ENCODE results near the gene TMEM30A.

DNA sequence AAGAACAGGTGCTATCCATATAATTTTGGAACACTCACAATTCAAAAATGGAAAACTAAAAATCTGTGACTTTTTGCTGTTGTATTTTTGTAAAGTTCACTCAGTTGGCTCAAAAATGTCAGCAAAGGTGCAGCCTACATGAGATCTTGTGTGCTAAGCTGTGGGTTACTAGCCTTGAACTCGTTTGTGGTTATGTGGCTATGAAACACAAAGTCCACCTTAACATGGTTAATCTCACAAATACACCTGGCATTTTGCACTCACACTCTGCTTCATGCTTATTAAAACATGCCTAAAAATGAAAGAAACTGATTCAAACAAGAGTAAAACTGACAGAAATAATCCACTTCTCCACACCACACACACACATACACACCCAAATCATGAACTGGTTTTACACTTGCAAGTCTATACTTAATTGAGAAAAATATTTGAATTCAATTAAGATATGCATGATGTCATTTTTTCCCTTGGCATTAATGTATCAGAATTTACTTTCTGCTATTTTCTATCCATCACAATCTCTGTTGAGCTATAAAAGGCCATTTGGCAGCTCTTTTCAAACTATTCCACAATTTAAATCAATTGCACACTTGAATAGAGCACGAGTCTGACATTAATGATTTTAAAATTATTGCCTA, 22.9 kb upstream of the TMEM30A start:
- TF ChIP-seq TARDBP (IDR thresholded peaks at IDR 0.05) (no peak), FOXK2 (IDR thresholded peaks at IDR 0.05) (no peak), L3MBTL2 (conservative IDR thresholded peaks at IDR 0.05) (no peak), FOXA1 (IDR thresholded peaks at IDR 0.05) (no peak), SUZ12 (IDR thresholded peaks at IDR 0.05) (no peak), SP1 (IDR thresholded peaks at IDR 0.05) (no peak), CTBP1 (IDR thresholded peaks at IDR 0.05; ENCODE audit: borderline replicate concordance) (no peak), NFRKB (IDR thresholded peaks at IDR 0.05) (no peak), FOXM1 (IDR thresholded peaks at IDR 0.05; ENCODE audit: borderline replicate concordance) (no peak), LEF1 (IDR thresholded peaks at IDR 0.05; ENCODE audit: borderline replicate concordance) (no peak), ELF4 (IDR thresholded peaks at IDR 0.05) (no peak), HDGF (IDR thresholded peaks at IDR 0.05; ENCODE audit: borderline replicate concordance) (no peak), ARNT (IDR thresholded peaks at IDR 0.05) (no peak)
- TF ChIP-seq, protein P1, sequence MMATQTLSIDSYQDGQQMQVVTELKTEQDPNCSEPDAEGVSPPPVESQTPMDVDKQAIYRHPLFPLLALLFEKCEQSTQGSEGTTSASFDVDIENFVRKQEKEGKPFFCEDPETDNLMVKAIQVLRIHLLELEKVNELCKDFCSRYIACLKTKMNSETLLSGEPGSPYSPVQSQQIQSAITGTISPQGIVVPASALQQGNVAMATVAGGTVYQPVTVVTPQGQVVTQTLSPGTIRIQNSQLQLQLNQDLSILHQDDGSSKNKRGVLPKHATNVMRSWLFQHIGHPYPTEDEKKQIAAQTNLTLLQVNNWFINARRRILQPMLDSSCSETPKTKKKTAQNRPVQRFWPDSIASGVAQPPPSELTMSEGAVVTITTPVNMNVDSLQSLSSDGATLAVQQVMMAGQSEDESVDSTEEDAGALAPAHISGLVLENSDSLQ (IDR thresholded peaks at IDR 0.05) = no peak

Measured in HEK293T (cell line).